ENCODE data around the gene PDE11A.
"Not testable (repeated sequence)": the region's sequence is repeated elsewhere in the genome, so short reads cannot be mapped to it uniquely, and the experiment has no call there.

PDE11A gene

GRCh38 chr2:177810906-177811305 lies 261.7 kb downstream of the PDE11A start:
- no peak for DNase-seq

GRCh38 chr2:177808984-177809809 lies 263.4 kb downstream of the PDE11A start:
- DNase-seq = no peak

GRCh38 chr2:177806025-177806424 lies 266.6 kb downstream of the PDE11A start:
- DNase-seq = no peak

- no peak for DNase-seq
Measured at GRCh38 chr2:177799531-177799930, 273.0 kb downstream of the PDE11A start.

- DNase-seq = no peak
Measured at GRCh38 chr2:177797808-177798207, 274.8 kb downstream of the PDE11A start.

- no peak for DNase-seq
Measured at GRCh38 chr2:177796654-177797415, 275.7 kb downstream of the PDE11A start.

GRCh38 chr2:177796011-177796410 lies 276.6 kb downstream of the PDE11A start:
- DNase-seq = no peak

GRCh38 chr2:177785143-177785542 lies 287.4 kb downstream of the PDE11A start:
- DNase-seq = not testable (repeated sequence)

GRCh38 chr2:177784745-177785067 lies 287.9 kb downstream of the PDE11A start:
- no peak for DNase-seq

- DNase-seq = no peak
Measured at GRCh38 chr2:177783835-177784744, 288.5 kb downstream of the PDE11A start.

- DNase-seq = no peak
Measured at GRCh38 chr2:177783091-177783490, 289.5 kb downstream of the PDE11A start.

- no peak for DNase-seq
Measured at GRCh38 chr2:177782613-177783012, 290.0 kb downstream of the PDE11A start.

GRCh38 chr2:177778472-177778871 lies 294.1 kb downstream of the PDE11A start:
- no peak for DNase-seq

- no peak for DNase-seq
Measured at GRCh38 chr2:177772529-177772928, 300.0 kb downstream of the PDE11A start.

GRCh38 chr2:177771191-177771590 lies 301.4 kb downstream of the PDE11A start:
- no peak for DNase-seq

GRCh38 chr2:177767768-177768167 lies 304.8 kb downstream of the PDE11A start:
- no peak for DNase-seq

GRCh38 chr2:177765698-177766097 lies 306.9 kb downstream of the PDE11A start:
- DNase-seq = no peak

GRCh38 chr2:177763531-177764265 lies 308.9 kb downstream of the PDE11A start:
- peak; percentile 15 for DNase-seq

- no peak for DNase-seq
Measured at GRCh38 chr2:177759443-177759842, 313.1 kb downstream of the PDE11A start.

- DNase-seq = peak; percentile 3
Measured at GRCh38 chr2:177758591-177759371, 313.8 kb downstream of the PDE11A start.

- DNase-seq = no peak
Measured at GRCh38 chr2:177756336-177756735, 316.2 kb downstream of the PDE11A start.

GRCh38 chr2:177754492-177754873 lies 318.1 kb downstream of the PDE11A start:
- DNase-seq = no peak
